ENCODE results near the gene SNCG. TPM values are rescaled to one million over a fixed set of nuclear protein-coding genes. Genes with fewer than 3 reads are reported as not detected.

The SNCG gene
- polyA plus RNA-seq, 3 donors, result 9.9 to 13.8 (median 11.6) TPM

GRCh38 chr10:86956195-86956847 lies 2.1 kb upstream of the SNCG start:
- DNase-seq (ENCODE audit: extremely low read depth in 1 of 11, low read depth in 9 of 11, low spot score in 4 of 11), result no peak

- DNase-seq (ENCODE audit: extremely low read depth in 1 of 11, low read depth in 9 of 11, low spot score in 4 of 11), result no peak
Measured at GRCh38 chr10:86956848-86957448, 1.5 kb upstream of the SNCG start.

GRCh38 chr10:86957471-86958115 lies 806 bp upstream of the SNCG start, which contains the start of gene MMRN2:
MMRN2 (minus strand) TSS chr10:86957615; CDS start chr10:86957541, 74 bp downstream.
- DNase-seq (ENCODE audit: extremely low read depth in 1 of 11, low read depth in 9 of 11, low spot score in 4 of 11), result no peak

DNA sequence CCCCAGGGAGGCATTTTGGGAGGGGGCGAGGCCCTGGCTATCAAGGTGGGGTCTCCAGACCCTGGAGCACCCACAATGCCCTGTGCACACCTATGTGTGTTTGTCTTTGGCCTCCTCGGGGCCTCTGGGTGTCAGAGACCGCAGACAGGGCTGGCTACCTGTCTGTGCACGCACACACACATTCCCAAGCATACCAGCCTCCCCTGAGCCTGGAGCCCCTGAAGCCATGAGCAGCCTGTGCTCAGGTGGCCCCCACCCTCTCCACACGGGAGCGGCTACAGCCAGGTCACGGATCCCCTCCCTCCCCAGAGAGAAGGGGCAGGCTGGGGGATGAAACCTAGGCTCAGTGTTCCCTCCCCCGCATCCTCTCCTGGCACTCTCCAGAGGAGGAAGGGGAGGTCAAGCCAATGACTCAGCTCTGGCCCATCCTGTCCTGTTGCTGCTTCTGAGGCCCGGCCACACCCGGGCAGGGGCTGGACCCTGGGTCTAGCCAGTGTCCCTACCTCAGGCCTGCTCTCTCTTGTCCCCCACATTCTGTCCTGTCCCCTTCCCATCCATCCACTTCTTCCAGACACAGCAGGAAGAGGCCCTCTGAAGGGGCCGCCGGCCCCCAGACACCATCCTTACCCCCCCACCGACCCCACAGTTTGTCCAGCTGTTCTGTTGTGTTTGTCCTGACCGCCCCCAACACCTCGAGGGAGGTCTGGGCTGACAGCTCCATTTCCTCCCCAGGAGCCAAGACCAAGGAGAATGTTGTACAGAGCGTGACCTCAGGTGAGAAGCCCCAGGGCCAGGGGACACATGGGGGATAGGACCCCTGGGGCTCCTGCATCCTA lies 720 bp downstream of the SNCG start:
- DNase-seq (ENCODE audit: extremely low read depth in 1 of 11, low read depth in 9 of 11, low spot score in 4 of 11), result peak in 1 of 11 donors; percentile 55

DNA sequence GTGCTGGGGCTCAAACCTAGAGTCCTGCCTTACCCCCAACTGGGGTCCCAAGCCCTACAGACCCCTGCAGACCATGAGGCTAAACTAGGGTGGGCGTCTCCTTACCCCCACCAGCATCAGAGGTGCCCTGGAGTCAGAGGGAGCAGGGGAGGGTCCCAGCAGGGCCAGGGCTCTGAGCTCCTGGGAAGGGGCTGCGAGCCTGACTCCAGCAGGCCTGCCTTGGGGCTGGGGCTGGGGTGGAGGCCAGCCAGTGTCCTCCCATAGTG lies 1.3 kb downstream of the SNCG start:
- no peak for DNase-seq (ENCODE audit: extremely low read depth in 1 of 11, low read depth in 9 of 11, low spot score in 4 of 11)

GRCh38 chr10:86960003-86960862 lies 1.8 kb downstream of the SNCG start:
- peak in 1 of 11 donors; percentile 46 for DNase-seq (ENCODE audit: extremely low read depth in 1 of 11, low read depth in 9 of 11, low spot score in 4 of 11)

DNA sequence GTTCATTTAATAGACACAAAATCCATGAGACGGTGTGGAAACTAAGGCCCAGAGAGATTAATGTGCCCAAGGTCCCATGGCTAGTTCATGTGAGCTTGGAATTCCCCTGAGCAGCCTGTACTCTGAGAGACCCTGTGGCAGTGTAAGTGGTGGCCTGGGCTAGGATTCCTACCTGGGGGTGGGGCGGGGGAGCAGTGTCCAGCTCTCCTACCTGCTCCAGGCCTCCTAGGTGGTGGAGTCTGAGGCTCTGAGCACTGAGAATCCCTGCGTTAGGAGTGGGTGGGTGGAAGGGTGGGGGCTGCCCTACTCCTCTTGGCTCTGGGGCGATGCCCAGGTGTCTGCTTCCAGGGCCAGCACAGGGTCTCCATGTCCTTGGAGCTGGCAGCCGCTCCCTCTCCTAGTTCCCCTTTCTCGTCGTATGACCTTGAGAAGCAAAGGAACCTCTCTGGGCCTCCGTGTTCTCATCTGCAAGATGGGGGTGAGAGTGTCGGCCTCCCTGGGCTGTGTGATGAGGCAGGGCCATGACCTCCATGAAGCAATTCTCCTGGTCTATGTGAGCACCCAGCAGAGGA lies 2.5 kb downstream of the SNCG start:
- DNase-seq (ENCODE audit: extremely low read depth in 1 of 11, low read depth in 9 of 11, low spot score in 4 of 11), result no peak

DNA sequence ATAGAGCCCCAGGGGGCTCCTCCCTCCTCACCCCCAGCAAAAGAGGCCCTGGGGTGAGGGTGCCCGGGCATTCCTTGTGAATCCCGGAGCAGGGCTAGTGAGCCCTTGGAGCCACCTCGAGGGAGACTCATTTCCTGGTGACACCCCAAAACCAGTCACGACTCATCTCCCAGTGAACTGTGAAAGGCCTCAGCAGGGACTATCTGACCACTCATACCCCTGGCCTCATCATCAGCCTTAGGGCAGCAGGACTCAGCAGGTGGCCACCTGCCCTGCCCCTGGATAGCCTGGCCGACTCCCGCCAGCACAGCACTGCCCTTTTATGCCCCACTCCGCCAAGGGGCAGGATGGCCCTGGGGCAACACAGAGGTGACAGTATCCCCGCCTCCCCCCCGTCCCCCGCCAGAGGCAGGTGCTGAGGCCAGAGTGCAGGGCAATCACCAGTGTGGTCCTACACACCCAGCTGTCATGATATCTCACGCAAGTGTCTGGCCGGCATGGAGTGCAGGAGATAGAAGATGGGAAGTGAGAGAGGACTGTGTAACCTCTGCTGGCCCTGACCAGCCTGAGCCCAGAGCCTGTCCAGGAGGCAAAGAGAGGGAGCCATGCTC lies 3.2 kb downstream of the SNCG start:
- no peak for DNase-seq (ENCODE audit: extremely low read depth in 1 of 11, low read depth in 9 of 11, low spot score in 4 of 11)

GRCh38 chr10:86962136-86962980 lies 4.0 kb downstream of the SNCG start:
- DNase-seq (ENCODE audit: extremely low read depth in 1 of 11, low read depth in 9 of 11, low spot score in 4 of 11), result no peak

DNA sequence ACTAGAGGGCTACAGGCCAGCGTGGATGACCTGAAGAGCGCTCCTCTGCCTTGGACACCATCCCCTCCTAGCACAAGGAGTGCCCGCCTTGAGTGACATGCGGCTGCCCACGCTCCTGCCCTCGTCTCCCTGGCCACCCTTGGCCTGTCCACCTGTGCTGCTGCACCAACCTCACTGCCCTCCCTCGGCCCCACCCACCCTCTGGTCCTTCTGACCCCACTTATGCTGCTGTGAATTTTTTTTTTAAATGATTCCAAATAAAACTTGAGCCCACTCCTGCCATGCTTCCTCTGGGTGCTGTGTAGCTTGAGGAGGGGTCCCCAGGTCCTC lies 4.5 kb downstream of the SNCG start:
- no peak for DNase-seq (ENCODE audit: extremely low read depth in 1 of 11, low read depth in 9 of 11, low spot score in 4 of 11)

DNA sequence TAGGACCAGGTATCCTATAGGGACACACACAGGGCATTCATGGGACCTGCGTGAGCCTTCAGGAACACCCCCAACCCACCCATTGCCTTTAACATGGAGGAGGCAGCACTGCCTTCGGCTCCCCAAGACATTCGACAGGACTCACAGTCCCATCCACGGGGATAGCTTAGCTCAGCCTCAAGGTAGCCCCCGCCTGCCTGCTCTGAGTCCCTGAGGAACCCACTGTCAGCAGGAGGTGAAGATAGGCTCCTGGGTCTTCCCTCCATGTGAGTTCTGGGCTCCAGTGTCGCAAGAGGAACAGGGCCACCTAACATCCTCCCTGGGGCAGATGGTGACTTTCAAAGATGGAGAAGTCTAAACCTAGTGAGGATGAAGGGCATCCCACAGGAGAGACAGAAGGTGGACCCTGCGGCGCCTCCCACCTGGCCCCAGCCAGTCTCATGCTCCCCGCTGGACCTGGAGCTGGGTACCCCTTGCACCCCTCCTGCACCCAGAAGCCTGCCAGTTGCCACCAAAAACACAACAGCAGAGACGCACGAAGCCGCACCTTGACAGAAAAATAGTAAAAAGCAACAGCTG lies 5.0 kb downstream of the SNCG start:
- DNase-seq (ENCODE audit: extremely low read depth in 1 of 11, low read depth in 9 of 11, low spot score in 4 of 11), result no peak

GRCh38 chr10:86964061-86964846 lies 5.9 kb downstream of the SNCG start:
- DNase-seq (ENCODE audit: extremely low read depth in 1 of 11, low read depth in 9 of 11, low spot score in 4 of 11), result no peak

DNA sequence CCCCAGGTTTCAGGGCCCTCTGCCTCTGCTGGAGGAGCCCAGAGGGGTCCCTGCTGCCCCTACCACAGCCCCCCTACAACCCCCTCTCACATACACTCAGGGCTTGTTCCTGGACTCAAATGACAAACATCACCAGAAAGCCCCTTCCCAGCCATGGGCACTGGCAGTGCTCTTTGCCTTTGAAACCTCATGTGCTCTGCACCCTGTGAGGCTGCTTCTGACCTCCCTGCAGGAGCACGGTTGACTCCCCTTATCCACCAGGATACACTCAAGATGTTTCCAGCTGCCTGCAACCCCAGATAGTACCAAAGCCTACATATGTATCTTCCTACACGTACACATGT lies 6.4 kb downstream of the SNCG start:
- DNase-seq (ENCODE audit: extremely low read depth in 1 of 11, low read depth in 9 of 11, low spot score in 4 of 11), result no peak

GRCh38 chr10:86965986-86966654 lies 7.7 kb downstream of the SNCG start:
- DNase-seq (ENCODE audit: extremely low read depth in 1 of 11, low read depth in 9 of 11, low spot score in 4 of 11), result no peak

- DNase-seq (ENCODE audit: extremely low read depth in 1 of 11, low read depth in 9 of 11, low spot score in 4 of 11), result no peak
Measured at GRCh38 chr10:86967481-86967941, 9.1 kb downstream of the SNCG start.
